Testis (tissue), 5 donors: ENCODE results near the gene YJU2. TPM values are rescaled to one million over a fixed set of nuclear protein-coding genes. Genes with fewer than 3 reads are reported as not detected.
A peak's percentile ranks its signal among the peaks of the same experiment; 100 is the strongest.

Source experiments
- DNase-seq: peaks from one replicate; pipeline ENCODE4 v3.0.0-alpha.2; 2019
- H3K27ac ChIP-seq, 2 donors: fragments of 200-600 bp; sonication (generic); one replicate each; pipeline ENCODE4 v1.5.1; 2019
- H3K27me3 ChIP-seq: fragments of 200-600 bp; sonication (generic); one replicate; pipeline ENCODE4 v1.5.1; 2019
- H3K36me3 ChIP-seq: fragments of 200-600 bp; sonication (generic); one replicate; pipeline ENCODE4 v1.5.1; 2017; ENCODE audit warnings: low read depth; ENCODE audit errors: missing control alignments
- H3K4me1 ChIP-seq: fragments of 200-600 bp; sonication (generic); one replicate; pipeline ENCODE4 v1.5.1; 2019
- H3K4me3 ChIP-seq, 2 donors: fragments of 200-600 bp; sonication (generic); one replicate each; pipeline ENCODE4 v1.5.1; 2017 to 2019
- H3K9me3 ChIP-seq: fragments of 200-600 bp; sonication (generic); one replicate; pipeline ENCODE4 v1.5.1; 2017
- POLR2A ChIP-seq: fragments of 450-650 bp; IDR thresholded peaks from one replicate; pipeline ENCODE4 v1.6.1; 2017; ENCODE audit warnings: antibody characterized with exemption, mild to moderate bottlenecking, moderate library complexity
- WGBS, 2 donors: methylation state at CpG; one replicate each; pipeline ENCODE4 v1.1.5; 2018; 5-methylcytosine and 5-hydroxymethylcytosine counted together
- intact Hi-C: fragments of 100-400 bp; cut with DNase I; formaldehyde crosslinking; loops from one replicate; pipeline ENCODE4 v1.15.1; 2023; ENCODE audit warnings: low total_unique reads
- long read RNA-seq, 2 donors: transcript quantifications; one replicate each; lab custom pipeline, GENCODE V29; 2026
- polyA plus RNA-seq: library from polyadenylated mRNA; stranded (reverse); fragments of 350-450 nt; fragmentation: Illumina TruSeq; extraction: RNeasy Lipid Tissue Mini Kit (QIAGEN cat#74804); gene quantifications from one replicate; pipeline ENCODE4 v1.2.3, GENCODE V29; 2014; ENCODE audit warnings: low read depth, low replicate concordance; ENCODE audit not compliant: insufficient read depth
- total RNA-seq, 2 donors: library from RNA; depleted of rRNA; stranded (reverse); fragments of >200 nt; gene quantifications; one replicate each; pipeline ENCODE4 v1.2.3, GENCODE V29; 2016
- TF ChIP-seq, protein P1 (sequence below), 3 experiments: fragments of 450-650 bp in 2 of 3; fragments of 200-600 bp in 1 of 3; sonication (generic) in 1 of 3; IDR thresholded peaks; one replicate each; pipeline ENCODE4 v1.5.1; 2016 to 2019; ENCODE audit warnings: antibody characterized with exemption in 3 of 3, mild to moderate bottlenecking in 2 of 3, moderate library complexity in 1 of 3

The YJU2 gene
- 10 to 100 TPM; 26.1 to 36.6 TPM for total RNA-seq
- polyA plus RNA-seq = 31.1 TPM
- long read RNA-seq, donor 1, transcript YJU2-201 (8 exons, 1,434 nt) = major isoform, 17 of 81 reads
- long read RNA-seq, donor 1, partial matches to known transcripts = 64 of 81 reads
- long read RNA-seq, donor 1, other reads (novel, unspliced or antisense) = 0 of 81 reads
- long read RNA-seq, donor 2, partial matches to known transcripts = 0 of 3 reads
- long read RNA-seq, donor 2, other reads (novel, unspliced or antisense) = 0 of 3 reads

DNA sequence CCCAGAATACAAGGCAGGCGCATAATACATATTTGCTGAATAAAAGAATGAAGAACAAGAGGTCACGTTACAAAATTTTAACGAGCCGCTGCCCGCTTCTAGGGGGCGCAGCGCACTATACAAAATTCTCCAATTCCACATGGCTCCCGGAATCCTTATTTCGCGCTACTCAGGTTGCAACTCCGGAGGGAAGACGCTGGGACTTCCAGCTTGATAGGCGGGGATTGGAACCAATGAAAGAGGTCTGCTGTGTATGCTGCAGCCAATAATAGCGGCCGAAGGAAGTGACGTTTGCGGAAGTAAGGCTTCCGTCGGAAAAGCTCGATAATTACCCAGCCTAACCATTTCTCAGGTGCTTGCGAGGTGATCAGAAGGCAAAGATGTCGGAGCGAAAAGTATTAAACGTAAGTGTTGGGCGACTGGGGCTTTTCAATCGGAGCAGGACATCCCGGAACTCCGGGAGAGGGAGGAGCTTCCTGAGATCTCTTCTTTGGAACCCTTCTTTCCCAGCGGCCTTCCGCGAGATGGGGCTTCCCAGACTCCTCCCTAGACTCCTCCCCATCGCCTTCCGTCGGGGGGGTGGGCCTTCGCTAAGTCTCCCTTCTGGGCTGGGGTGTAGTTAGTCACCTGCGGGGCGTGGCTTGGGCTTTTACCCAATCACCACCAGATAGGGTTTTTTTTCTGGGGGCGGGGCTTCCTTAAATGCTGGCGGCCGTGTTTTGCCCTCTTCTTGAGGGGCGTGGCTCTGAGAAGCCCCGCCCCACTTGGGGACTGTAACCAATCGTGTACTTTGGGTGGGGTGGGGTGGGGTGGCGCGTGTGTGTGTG is at the start of gene YJU2:
Gene YJU2, plus strand, starts transcription at position 314 of the 827 bp plus-strand sequence. Its CDS starts 67 bp downstream, at position 381.
- Histone ChIP-seq H3K4me1 (peaks cover 9% of the 10 kb centered on the region), H3K9me3 (no peaks in the 10 kb centered on the region), H3K36me3 (no peaks in the 10 kb centered on the region), H3K4me3 (peak within 1 kb of the TSS; percentile 73 to 87), H3K27ac (peak within 1 kb of the TSS; percentile 93 to 97), H3K27me3 (no peaks in the 10 kb centered on the region)
- WGBS, 2 donors = 0% methylated on average over 36 to 45 of the region's 45 CpGs
- intact Hi-C loops = no loop called here
- peak; percentile 99 for DNase-seq
- TF ChIP-seq, protein P1, sequence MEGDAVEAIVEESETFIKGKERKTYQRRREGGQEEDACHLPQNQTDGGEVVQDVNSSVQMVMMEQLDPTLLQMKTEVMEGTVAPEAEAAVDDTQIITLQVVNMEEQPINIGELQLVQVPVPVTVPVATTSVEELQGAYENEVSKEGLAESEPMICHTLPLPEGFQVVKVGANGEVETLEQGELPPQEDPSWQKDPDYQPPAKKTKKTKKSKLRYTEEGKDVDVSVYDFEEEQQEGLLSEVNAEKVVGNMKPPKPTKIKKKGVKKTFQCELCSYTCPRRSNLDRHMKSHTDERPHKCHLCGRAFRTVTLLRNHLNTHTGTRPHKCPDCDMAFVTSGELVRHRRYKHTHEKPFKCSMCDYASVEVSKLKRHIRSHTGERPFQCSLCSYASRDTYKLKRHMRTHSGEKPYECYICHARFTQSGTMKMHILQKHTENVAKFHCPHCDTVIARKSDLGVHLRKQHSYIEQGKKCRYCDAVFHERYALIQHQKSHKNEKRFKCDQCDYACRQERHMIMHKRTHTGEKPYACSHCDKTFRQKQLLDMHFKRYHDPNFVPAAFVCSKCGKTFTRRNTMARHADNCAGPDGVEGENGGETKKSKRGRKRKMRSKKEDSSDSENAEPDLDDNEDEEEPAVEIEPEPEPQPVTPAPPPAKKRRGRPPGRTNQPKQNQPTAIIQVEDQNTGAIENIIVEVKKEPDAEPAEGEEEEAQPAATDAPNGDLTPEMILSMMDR (IDR thresholded peaks at IDR 0.05) = peak; percentile 28 to 66 (median 55)
- no peak for TF ChIP-seq POLR2A

DNA sequence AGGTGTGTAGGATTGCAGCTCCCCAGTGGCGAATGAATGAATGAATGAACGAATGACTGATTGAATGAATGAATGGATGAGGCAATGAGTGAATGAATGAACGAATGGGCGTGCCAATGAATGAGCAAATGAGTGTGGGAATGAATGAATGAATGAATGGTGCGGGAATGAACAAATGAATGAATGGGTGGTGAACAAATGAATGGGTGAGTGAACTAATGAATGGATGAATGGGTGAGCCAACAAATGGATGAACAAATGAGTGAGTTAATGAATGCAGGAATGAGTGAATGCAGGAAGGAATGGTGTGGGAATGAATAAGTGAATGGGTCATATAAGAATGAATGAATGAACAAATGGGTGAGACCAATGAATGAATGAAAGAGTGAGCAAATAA is 49.7 kb upstream of the YJU2 start:
- Histone ChIP-seq H3K4me1 (no peaks in the 10 kb centered on the region), H3K4me3 (no peak overlapping the region), H3K36me3 (no peaks in the 10 kb centered on the region), H3K27me3 (no peaks in the 10 kb centered on the region), H3K9me3 (no peaks in the 10 kb centered on the region), H3K27ac (no peak overlapping the region)
- 64 to 73% methylated on average over 5 of the region's 5 CpGs for WGBS, 2 donors
- DNase-seq = no peak
- intact Hi-C loops = no loop called here
- TF ChIP-seq POLR2A = no peak
- TF ChIP-seq, protein P1 (IDR thresholded peaks at IDR 0.05) = no peak

DNA sequence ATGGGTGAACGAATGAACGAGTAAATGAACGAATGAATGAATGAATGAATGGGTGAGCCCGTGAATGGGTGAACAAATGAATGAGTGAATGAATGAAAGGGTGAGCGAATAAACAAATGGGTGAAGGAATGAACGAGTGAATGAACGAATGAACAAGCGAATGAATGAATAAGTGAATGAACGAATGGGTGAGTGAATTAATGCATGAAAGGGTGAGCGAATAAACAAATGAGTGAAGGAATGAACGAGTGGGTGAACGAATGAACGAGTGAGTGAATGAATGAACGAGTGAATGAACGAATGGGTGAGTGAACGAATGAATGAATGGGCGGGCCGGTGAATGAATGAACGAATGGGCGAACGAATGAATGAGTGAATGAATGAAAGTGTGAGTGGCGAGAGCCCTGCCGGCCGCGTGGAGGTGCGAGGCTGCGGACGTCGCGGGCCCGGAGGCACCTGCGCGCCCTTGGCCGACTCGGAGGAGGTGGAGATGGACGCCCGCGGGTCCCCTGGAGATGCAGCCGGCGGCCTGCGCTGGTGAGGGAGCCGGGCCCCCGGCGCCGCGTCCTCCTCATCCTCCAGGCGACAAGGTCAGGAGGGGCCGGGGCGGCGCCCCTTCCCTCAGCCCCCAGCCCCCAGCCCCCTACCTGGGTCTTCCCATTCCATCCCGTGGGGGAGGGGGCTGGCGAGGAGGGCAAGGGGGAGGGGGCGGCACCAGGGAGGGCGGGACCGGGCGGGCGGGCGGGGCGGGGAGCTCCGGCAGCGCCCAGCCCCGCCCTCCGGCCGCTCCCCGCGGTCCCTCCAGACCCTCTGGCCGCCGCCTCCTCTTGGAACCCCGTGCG is 49.0 kb upstream of the YJU2 start:
- intact Hi-C loops = no loop called here
- no peaks in the 10 kb centered on the region for H3K9me3 ChIP-seq
- no peaks in the 10 kb centered on the region for H3K4me1 ChIP-seq
- H3K27ac ChIP-seq = no peak overlapping the region
- TF ChIP-seq POLR2A = no peak
- TF ChIP-seq, protein P1 (IDR thresholded peaks at IDR 0.05) = no peak
- no peaks in the 10 kb centered on the region for H3K27me3 ChIP-seq
- WGBS, 2 donors = 13 to 19% methylated on average over 36 to 54 of the region's 70 CpGs
- no peak for DNase-seq
- H3K36me3 ChIP-seq = no peaks in the 10 kb centered on the region
- peak overlapping the region in 1 of 2 donors; percentile 45 for H3K4me3 ChIP-seq

DNA sequence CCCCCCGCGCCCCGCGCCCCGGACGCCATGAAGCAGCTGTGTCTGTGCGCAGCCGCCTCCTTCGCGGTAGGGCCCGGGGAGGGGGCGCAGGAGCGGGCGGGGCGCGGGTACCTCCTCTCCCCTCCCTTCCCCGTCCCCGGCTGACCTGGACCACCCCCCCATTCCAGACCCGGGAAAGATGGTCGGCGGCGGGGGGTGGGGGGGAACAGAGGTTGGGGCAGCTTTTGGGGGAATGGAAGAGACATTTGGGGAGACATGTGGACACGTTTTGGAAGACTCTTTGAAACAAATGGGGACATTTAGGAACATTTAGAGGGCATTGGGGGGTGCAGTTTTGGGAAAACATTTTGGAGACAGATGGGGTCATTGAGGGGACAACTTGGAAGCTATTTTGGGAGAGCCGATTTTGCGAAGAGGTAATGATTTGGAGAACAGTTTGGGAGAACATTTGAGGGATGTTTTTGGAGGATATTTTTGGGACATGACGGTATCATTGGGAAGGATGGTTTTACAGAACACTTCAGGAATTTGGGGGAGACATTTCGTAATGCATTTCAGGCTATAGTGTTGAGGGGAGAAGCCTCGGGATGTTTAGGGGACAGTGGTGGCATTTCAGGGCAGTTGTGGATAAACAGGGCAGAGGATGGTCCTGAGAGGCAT is 48.3 kb upstream of the YJU2 start:
- Histone ChIP-seq H3K36me3 (no peaks in the 10 kb centered on the region), H3K27ac (no peak overlapping the region), H3K9me3 (no peaks in the 10 kb centered on the region), H3K27me3 (no peaks in the 10 kb centered on the region), H3K4me3 (peak overlapping the region in 1 of 2 donors; percentile 45), H3K4me1 (no peaks in the 10 kb centered on the region)
- intact Hi-C loops = no loop called here
- 8 to 13% methylated on average over 11 to 28 of the region's 28 CpGs for WGBS, 2 donors
- no peak for DNase-seq
- TF ChIP-seq POLR2A = no peak
- TF ChIP-seq, protein P1 (IDR thresholded peaks at IDR 0.05) = no peak
